IPS DF 6.9 (cell line): ENCODE data around the gene RBP5.

ENCODE experiments used
- DNase-seq: peaks from one replicate; pipeline ENCODE4 v3.0.0-alpha.2; 2013; ENCODE audit warnings: low read depth, low spot score
- H3K27ac ChIP-seq: one replicate; pipeline ENCODE4 v1.5.1; 2013; ENCODE audit warnings: low read length, control low read depth
- H3K27me3 ChIP-seq: 2 replicates; pipeline ENCODE4 v1.6.1; 2013; ENCODE audit warnings: mild to moderate bottlenecking, low read length; ENCODE audit not compliant: control insufficient read depth, insufficient read depth
- H3K36me3 ChIP-seq: 2 replicates; pipeline ENCODE4 v1.6.1; 2013; ENCODE audit warnings: low read length; ENCODE audit not compliant: control insufficient read depth, insufficient read depth
- H3K4me1 ChIP-seq: 2 replicates; pipeline ENCODE4 v1.6.1; 2013; ENCODE audit warnings: low read length; ENCODE audit not compliant: control insufficient read depth, insufficient read depth
- H3K4me3 ChIP-seq: 2 replicates; pipeline ENCODE4 v1.5.1; 2013; ENCODE audit warnings: mild to moderate bottlenecking, low read length
- H3K9me3 ChIP-seq: 2 replicates; pipeline ENCODE4 v1.6.1; 2013; ENCODE audit warnings: low read length, inconsistent platforms; ENCODE audit not compliant: control insufficient read depth, insufficient read depth
- WGBS: extraction: QIAGEN DNeasy Blood & Tissue Kit; methylation state at CpG from one replicate; pipeline ENCODE4 v1.1.7; 2013; ENCODE audit warnings: mixed read lengths, missing lambda C conversion rate; ENCODE audit not compliant: insufficient read length, insufficient coverage; 5-methylcytosine and 5-hydroxymethylcytosine counted together

Gene RBP5

DNA sequence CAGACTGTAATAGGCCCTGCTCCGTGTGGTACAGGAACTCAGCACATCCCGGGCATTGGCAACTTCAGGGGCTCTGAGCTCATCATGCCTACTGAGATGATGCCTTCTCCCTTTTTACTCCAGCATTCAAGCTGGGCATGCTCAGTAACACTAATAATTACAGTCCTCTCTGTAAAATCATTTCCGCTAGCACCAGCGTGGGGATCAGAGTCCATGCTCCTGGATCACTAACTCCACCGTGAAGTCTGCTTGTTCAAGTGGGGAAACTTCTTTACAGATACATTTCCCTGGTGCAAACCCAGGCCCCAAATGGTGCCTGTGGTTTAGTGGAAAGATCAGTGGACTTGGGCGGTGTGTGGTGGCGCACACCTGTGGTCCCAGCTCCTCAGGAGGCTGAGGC, 18.2 kb upstream of the RBP5 start:
- no peaks in the 10 kb centered on the region for H3K27me3 ChIP-seq
- H3K36me3 ChIP-seq = peaks cover 6% of the 10 kb centered on the region; the same call in 1 of the 2 replicates
- no CpG with 5 or more reads among the region's 7 CpGs for WGBS
- no peak for DNase-seq
- no peaks in the 10 kb centered on the region for H3K4me1 ChIP-seq
- H3K4me3 ChIP-seq = no peak overlapping the region
- no peak overlapping the region for H3K27ac ChIP-seq
- H3K9me3 ChIP-seq = no peaks in the 10 kb centered on the region

DNA sequence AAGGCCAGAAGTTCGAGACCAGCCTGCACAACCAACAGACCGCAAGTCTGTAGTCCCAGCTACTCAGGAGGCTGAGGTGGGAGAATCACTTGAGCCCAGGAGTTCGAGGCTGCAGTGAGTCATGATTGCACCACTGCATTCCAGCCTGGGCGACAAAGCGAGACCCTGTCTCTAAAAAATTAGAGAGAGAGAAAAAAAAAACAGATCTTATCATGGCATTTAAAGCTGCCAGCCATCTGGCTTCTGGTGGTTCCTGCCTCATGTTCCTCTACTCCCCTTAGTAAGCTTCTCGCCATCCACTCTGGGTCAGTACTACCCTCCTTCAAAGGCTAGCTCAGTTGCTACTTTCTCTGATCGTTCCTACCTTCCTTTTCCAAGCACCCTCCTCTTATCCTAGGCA, 17.5 kb upstream of the RBP5 start:
- Histone ChIP-seq H3K4me3 (no peak overlapping the region), H3K36me3 (peaks cover 6% of the 10 kb centered on the region; the same call in 1 of the 2 replicates), H3K4me1 (no peaks in the 10 kb centered on the region), H3K27me3 (no peaks in the 10 kb centered on the region), H3K27ac (no peak overlapping the region), H3K9me3 (no peaks in the 10 kb centered on the region)
- DNase-seq = no peak
- WGBS = no CpG with 5 or more reads among the region's 7 CpGs

DNA sequence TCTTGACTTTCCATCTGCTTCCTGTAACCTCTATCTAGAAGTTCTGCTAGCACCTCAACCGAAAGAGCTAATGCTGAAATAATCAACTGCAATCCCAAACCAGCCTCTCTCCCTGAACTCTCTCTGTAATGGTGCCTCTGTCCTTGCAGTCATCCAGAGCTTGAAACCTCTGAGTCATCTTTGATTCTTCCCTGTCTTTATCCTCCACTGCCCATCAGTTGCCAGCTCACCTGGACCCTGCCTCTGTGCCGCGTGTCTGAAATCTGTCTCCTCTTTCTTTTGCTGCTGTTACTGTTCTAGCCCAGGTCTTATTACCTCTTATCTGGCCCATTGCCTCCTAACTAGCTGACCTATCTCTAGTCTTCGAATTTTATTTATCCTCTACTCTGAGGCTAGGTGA, 17.0 kb upstream of the RBP5 start:
- Histone ChIP-seq H3K27me3 (no peaks in the 10 kb centered on the region), H3K36me3 (peaks cover 4% of the 10 kb centered on the region; the same call in 1 of the 2 replicates), H3K4me3 (no peak overlapping the region), H3K9me3 (no peaks in the 10 kb centered on the region), H3K4me1 (no peaks in the 10 kb centered on the region), H3K27ac (no peak overlapping the region)
- no peak for DNase-seq
- WGBS = no CpG with 5 or more reads among the region's 4 CpGs

DNA sequence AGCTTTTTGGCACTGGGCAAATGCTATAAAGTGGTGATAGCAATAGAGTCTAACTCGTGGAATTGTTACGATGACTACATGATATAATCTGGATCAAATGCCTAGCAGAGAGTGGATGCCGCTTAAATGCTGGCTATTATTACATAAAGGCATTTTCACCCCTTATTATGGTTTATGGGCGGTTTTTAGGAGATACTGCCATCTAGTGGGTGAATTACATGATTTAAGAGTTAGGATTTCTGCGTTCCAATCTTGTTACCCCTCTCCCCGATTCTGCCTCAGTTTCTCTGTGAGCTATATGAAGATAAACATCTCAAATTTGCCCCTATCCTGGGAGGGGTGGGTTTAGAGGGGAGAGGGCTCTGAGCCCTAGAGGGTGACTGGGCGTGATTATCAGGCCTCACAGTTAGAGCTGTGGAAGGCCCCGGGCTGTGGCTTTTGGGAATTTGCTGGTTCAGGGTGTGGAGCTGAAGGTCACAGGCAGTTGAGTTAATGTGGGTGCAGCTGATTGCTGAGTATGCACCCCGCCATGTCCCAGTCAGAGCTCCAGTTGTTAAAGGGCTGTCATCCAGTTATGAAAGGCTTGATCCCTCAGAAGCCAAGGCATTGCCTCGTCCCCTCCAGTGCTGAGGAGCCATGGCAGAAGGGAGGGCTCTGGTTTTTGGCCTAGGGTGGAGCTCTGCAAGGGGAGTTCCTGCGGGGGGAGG, 15.9 kb upstream of the RBP5 start:
- H3K36me3 ChIP-seq = peaks cover 2% of the 10 kb centered on the region; the same call in 1 of the 2 replicates
- H3K4me3 ChIP-seq = no peak overlapping the region
- no peak for DNase-seq
- no peak overlapping the region for H3K27ac ChIP-seq
- H3K4me1 ChIP-seq = no peaks in the 10 kb centered on the region
- WGBS = no CpG with 5 or more reads among the region's 11 CpGs
- no peaks in the 10 kb centered on the region for H3K27me3 ChIP-seq
- H3K9me3 ChIP-seq = no peaks in the 10 kb centered on the region

DNA sequence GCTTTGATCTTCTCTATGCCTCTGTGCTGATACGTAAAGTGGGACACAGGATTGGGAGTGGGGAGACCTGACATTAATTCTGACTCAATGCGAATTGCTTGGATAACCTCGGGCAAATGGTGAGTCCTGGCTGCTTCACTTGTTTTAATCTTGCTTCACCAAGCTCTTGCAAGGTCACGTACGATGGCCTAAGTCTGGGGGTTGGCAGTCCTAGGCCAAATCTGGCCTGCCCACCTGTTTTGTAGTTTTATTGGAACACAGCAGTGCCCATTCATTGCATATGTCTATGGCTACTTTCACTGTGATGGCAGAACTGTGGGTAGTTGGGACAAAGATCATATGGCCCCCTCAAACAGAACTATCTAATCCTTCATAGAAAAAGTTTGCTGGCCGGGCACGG, 14.9 kb upstream of the RBP5 start:
- no peak for DNase-seq
- Histone ChIP-seq H3K36me3 (peaks cover 2% of the 10 kb centered on the region; the same call in 1 of the 2 replicates), H3K4me3 (no peak overlapping the region), H3K4me1 (no peaks in the 10 kb centered on the region), H3K27me3 (no peaks in the 10 kb centered on the region), H3K9me3 (no peaks in the 10 kb centered on the region), H3K27ac (no peak overlapping the region)
- WGBS = no CpG with 5 or more reads among the region's 7 CpGs

DNA sequence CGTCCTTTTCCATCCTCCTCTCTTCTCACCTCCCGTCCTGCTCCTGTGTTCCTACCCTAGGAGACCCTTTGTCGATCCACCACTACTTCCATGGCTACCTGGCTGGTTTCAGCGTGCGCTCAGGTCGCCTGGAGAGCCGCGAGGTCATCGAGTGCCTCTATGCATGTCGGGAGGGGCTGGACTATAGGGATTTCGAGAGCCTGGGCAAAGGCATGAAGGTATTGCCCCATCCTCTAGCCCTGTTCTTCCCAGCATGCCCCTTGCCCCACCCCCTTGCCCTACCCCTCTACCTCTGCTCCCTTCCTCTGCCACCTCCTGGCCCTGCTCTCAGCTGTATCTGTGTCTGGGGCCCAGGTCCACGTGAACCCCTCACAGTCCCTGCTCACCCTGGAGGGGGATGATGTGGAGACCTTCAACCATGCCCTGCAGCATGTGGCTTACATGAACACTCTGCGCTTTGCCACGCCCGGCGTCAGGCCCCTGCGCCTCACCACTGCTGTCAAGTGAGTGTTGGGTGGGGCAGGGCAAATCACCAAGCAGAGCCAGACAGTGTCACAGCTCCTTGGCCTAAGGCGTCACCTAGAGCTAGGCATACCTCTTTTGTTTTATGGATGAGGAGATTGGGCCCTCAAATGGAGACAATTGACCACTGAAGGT, 14.2 kb upstream of the RBP5 start:
- Histone ChIP-seq H3K4me1 (no peaks in the 10 kb centered on the region), H3K9me3 (no peaks in the 10 kb centered on the region), H3K4me3 (no peak overlapping the region), H3K27ac (no peak overlapping the region), H3K27me3 (no peaks in the 10 kb centered on the region), H3K36me3 (peaks cover 2% of the 10 kb centered on the region; the same call in 1 of the 2 replicates)
- DNase-seq = no peak
- no CpG with 5 or more reads among the region's 18 CpGs for WGBS

DNA sequence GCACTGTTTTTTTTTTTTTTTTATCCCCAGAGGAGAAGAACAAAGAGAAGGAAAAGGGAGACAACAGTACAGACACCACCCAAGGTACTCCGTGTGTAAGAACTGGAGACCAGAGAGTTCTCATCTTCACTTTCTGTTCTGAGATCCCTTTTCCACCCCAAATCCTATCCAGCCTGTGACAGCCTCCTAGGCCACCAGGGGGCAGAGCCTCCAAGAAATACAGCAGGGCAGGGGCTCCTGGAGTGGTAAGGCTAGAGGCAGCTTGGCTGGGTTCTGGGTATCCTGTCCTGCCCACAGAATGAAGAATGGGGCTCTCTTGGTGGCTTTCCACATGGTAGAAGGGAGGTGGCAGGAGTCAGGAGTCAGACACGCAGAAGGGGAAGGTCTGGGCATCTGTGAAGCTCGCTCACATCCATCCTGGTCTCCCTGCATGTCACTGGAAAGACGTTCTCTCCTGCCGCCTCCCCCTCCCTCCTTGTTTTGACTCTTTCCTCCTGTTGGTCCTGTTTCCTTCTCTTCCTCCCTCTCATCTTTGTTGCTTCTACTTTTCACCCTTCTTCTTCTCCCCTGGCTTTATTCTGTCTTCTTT, 13.5 kb upstream of the RBP5 start:
- Histone ChIP-seq H3K4me3 (no peak overlapping the region), H3K4me1 (no peaks in the 10 kb centered on the region), H3K9me3 (no peaks in the 10 kb centered on the region), H3K27ac (no peak overlapping the region), H3K27me3 (no peaks in the 10 kb centered on the region), H3K36me3 (peaks cover 3% of the 10 kb centered on the region)
- no peak for DNase-seq
- no CpG with 5 or more reads among the region's 5 CpGs for WGBS

DNA sequence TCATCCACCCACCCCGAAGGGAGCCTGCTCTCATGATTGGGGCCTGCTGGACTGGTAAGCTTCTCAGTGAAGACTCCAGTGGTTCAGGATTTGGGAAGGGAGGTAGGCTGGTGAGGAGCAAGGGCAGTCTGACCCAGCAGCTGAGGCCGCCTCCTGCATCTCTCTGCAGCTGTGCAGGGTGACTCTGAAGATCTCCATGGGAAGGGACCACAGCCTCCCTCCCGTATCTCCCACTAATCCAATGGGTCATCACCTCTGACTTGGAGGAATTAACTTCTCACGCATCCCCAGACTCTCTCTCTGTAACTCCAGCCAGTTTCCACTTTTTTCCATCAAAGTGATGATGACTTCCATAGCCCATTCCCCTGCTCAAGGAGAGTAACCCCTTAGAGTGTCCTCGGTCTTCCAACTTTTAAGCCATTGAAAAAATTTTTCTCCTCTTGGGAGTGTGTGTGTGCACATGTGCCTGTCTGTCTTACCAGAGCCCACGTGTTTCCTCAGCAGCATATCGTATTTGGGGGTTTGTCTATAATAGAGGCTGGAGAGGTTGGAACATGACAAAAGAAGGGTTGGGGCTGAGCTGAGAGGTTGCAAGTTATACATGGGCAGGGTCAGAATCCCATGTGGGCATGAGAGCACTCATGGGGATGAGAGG, 12.8 kb upstream of the RBP5 start:
- WGBS = no CpG with 5 or more reads among the region's 7 CpGs

DNA sequence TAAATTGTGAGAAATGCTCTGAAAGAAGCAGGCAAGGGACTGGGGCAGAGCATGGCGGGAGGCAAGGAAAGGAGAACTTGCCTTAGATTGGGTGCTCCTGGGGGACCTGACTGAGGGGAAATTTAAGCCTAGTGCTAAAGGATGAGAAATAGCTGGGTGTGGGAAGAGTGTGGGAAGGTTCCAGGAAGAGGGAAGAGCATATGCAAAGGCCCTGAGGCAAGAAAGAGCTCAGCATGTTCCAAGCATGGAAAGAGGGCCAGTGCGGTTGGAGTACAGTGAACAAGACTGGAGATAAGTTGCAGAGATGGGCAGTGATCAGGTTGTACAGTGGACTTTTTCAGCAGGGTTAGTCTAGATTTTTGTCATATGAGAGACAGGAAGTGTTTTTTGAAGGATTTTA, 10.5 kb upstream of the RBP5 start:
- peaks cover 15% of the 10 kb centered on the region for H3K36me3 ChIP-seq
- no peaks in the 10 kb centered on the region for H3K27me3 ChIP-seq
- WGBS = no CpG with 5 or more reads among the region's 2 CpGs

More for the DNA sequence above, 12.8 kb upstream of the RBP5 start:
- Histone ChIP-seq H3K27me3 (no peaks in the 10 kb centered on the region), H3K4me3 (no peak overlapping the region), H3K36me3 (peaks cover 7% of the 10 kb centered on the region), H3K9me3 (no peaks in the 10 kb centered on the region), H3K27ac (no peak overlapping the region), H3K4me1 (no peaks in the 10 kb centered on the region)
- no peak for DNase-seq

DNA sequence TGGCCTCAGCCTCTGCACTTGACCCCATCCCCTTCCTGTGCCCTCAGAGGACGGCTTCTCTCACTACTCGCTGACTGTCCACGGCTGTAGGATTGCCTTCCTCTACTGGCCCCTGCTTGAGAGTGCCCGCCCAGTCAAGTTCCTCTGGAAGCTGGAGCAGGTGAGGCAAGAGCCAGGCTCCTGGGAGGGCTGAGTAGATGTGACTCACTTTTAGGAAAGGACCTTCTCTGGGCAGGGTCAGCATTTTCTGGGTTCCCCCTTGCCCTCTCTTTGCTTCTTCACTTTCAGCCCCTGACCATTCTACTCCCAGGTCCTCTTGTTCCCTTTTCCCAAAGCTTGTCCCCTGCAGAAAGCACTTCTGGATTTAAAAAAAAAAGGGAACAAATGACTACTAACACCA, 9.2 kb upstream of the RBP5 start:
- Histone ChIP-seq H3K4me1 (no peaks in the 10 kb centered on the region), H3K27ac (no peak overlapping the region), H3K9me3 (no peaks in the 10 kb centered on the region), H3K27me3 (no peaks in the 10 kb centered on the region), H3K4me3 (no peak overlapping the region), H3K36me3 (peaks cover 16% of the 10 kb centered on the region)
- no CpG with 5 or more reads among the region's 4 CpGs for WGBS
- DNase-seq = no peak

More for the DNA sequence above, 10.5 kb upstream of the RBP5 start:
- Histone ChIP-seq H3K4me1 (no peaks in the 10 kb centered on the region), H3K9me3 (no peaks in the 10 kb centered on the region), H3K27ac (no peak overlapping the region), H3K4me3 (no peak overlapping the region)
- DNase-seq = no peak
